ENCODE data around the gene SUGP2.

The SUGP2 gene

GRCh38 chr19:19068659-19069654 is 35.6 kb upstream of the SUGP2 start:
- Histone ChIP-seq H3K4me1 (ENCODE audit: insufficient read depth, poor library complexity, severe bottlenecking) (no peaks in the 10 kb centered on the region), H3K9me3 (ENCODE audit: severe bottlenecking) (no peaks in the 10 kb centered on the region), H3K36me3 (ENCODE audit: low read depth) (no peaks in the 10 kb centered on the region), H3K27me3 (ENCODE audit: insufficient read depth, poor library complexity, severe bottlenecking) (no peaks in the 10 kb centered on the region), H3K4me3 (ENCODE audit: severe bottlenecking) (no peak overlapping the region), H3K27ac (ENCODE audit: poor library complexity, severe bottlenecking) (no peak overlapping the region)
- no peak for ATAC-seq (ENCODE audit: low read depth)
- no peak for TF ChIP-seq CTCF (IDR thresholded peaks at IDR 0.05; ENCODE audit: poor library complexity, severe bottlenecking)
- DNase-seq (ENCODE audit: low spot score): no peak

- Histone ChIP-seq H3K27ac (ENCODE audit: poor library complexity, severe bottlenecking) (no peak overlapping the region), H3K9me3 (ENCODE audit: severe bottlenecking) (no peaks in the 10 kb centered on the region), H3K27me3 (ENCODE audit: insufficient read depth, poor library complexity, severe bottlenecking) (no peaks in the 10 kb centered on the region), H3K4me1 (ENCODE audit: insufficient read depth, poor library complexity, severe bottlenecking) (peaks cover 4% of the 10 kb centered on the region), H3K4me3 (ENCODE audit: severe bottlenecking) (no peak overlapping the region), H3K36me3 (ENCODE audit: low read depth) (no peaks in the 10 kb centered on the region)
- ATAC-seq (ENCODE audit: low read depth): no peak
- DNase-seq (ENCODE audit: low spot score): no peak
- no peak for TF ChIP-seq CTCF (IDR thresholded peaks at IDR 0.05; ENCODE audit: poor library complexity, severe bottlenecking)
Observed at GRCh38 chr19:19067276-19068072, 34.2 kb upstream of the SUGP2 start.

GRCh38 chr19:19064811-19065745 is 31.8 kb upstream of the SUGP2 start:
- no peak for TF ChIP-seq CTCF (IDR thresholded peaks at IDR 0.05; ENCODE audit: poor library complexity, severe bottlenecking)
- Histone ChIP-seq H3K27me3 (ENCODE audit: insufficient read depth, poor library complexity, severe bottlenecking) (no peaks in the 10 kb centered on the region), H3K36me3 (ENCODE audit: low read depth) (no peaks in the 10 kb centered on the region), H3K9me3 (ENCODE audit: severe bottlenecking) (no peaks in the 10 kb centered on the region), H3K27ac (ENCODE audit: poor library complexity, severe bottlenecking) (no peak overlapping the region), H3K4me1 (ENCODE audit: insufficient read depth, poor library complexity, severe bottlenecking) (peaks cover 4% of the 10 kb centered on the region), H3K4me3 (ENCODE audit: severe bottlenecking) (peak overlapping the region; percentile 59)
- DNase-seq (ENCODE audit: low spot score): no peak
- ATAC-seq (ENCODE audit: low read depth): no peak

GRCh38 chr19:19064098-19064722 is 30.9 kb upstream of the SUGP2 start:
- H3K27me3 ChIP-seq (ENCODE audit: insufficient read depth, poor library complexity, severe bottlenecking): no peaks in the 10 kb centered on the region
- peak overlapping the region; percentile 59 for H3K4me3 ChIP-seq (ENCODE audit: severe bottlenecking)
- no peak overlapping the region for H3K27ac ChIP-seq (ENCODE audit: poor library complexity, severe bottlenecking)
- H3K36me3 ChIP-seq (ENCODE audit: low read depth): no peaks in the 10 kb centered on the region
- peak; percentile 29 for TF ChIP-seq CTCF (IDR thresholded peaks at IDR 0.05; ENCODE audit: poor library complexity, severe bottlenecking)
- peaks cover 4% of the 10 kb centered on the region for H3K4me1 ChIP-seq (ENCODE audit: insufficient read depth, poor library complexity, severe bottlenecking)
- DNase-seq (ENCODE audit: low spot score): no peak
- ATAC-seq (ENCODE audit: low read depth): no peak
- H3K9me3 ChIP-seq (ENCODE audit: severe bottlenecking): no peaks in the 10 kb centered on the region

Data from RWPE2 (cell line).